A673 (cell line): ENCODE results near the gene KDM5A. TPM values are rescaled to one million over a fixed set of nuclear protein-coding genes. Genes with fewer than 3 reads are reported as not detected.

Experiments
- BruUV-seq: library from RNA; stranded (reverse); fragments of 400-500 nt; replicated peaks from 2 replicates; lab custom pipeline; 2021; lab: Mats Ljungman, UMichigan
- CTCF ChIA-PET: fragments of 300-600 bp; sonication (Branson Sonifier 250); formaldehyde crosslinking; loops from one replicate; lab custom pipeline; 2022; ENCODE audit warnings: antibody characterized with exemption; lab: Charles Lee
- POLR2A ChIA-PET: fragments of 300-600 bp; sonication (Branson Sonifier 250); formaldehyde crosslinking; loops from one replicate; lab custom pipeline; 2022; ENCODE audit warnings: antibody characterized with exemption; ENCODE audit not compliant: low non-redundant PET; lab: Charles Lee
- DNase-seq: peaks from one replicate; pipeline ENCODE4 v3.0.0-alpha.2; 2015; ENCODE audit warnings: low spot score
- H3K27ac ChIP-seq: fragments of 200-600 bp; sonication (generic); 2 replicates; pipeline ENCODE4 v1.5.1; 2016; ENCODE audit warnings: mixed run types, low read depth, mild to moderate bottlenecking, mixed read lengths, antibody characterized with exemption, low read length; ENCODE audit not compliant: poor library complexity, severe bottlenecking
- H3K27me3 ChIP-seq: fragments of 200-600 bp; sonication (generic); replicated peaks from 2 replicates; pipeline ENCODE4 v1.6.1; 2017; ENCODE audit warnings: mixed run types, low read depth, mild to moderate bottlenecking, mixed read lengths, antibody characterized with exemption, low read length; ENCODE audit not compliant: insufficient read depth, poor library complexity
- H3K36me3 ChIP-seq: fragments of 200-600 bp; sonication (generic); 2 replicates; pipeline ENCODE4 v1.6.1; 2016; ENCODE audit warnings: mixed run types, mild to moderate bottlenecking, mixed read lengths, antibody characterized with exemption, low read length; ENCODE audit not compliant: insufficient read depth, poor library complexity, severe bottlenecking
- H3K4me1 ChIP-seq: fragments of 200-600 bp; sonication (generic); 2 replicates; pipeline ENCODE4 v1.6.1; 2017; ENCODE audit warnings: mixed run types, mild to moderate bottlenecking, mixed read lengths, antibody characterized with exemption, low read length; ENCODE audit not compliant: insufficient read depth, poor library complexity, severe bottlenecking
- H3K4me3 ChIP-seq: fragments of 200-600 bp; sonication (generic); 2 replicates; pipeline ENCODE4 v1.5.1; 2016; ENCODE audit warnings: low read depth, mixed run types, mild to moderate bottlenecking, mixed read lengths, low read length; ENCODE audit not compliant: poor library complexity, severe bottlenecking
- H3K9me3 ChIP-seq: fragments of 200-600 bp; sonication (generic); 2 replicates; pipeline ENCODE4 v1.6.1; 2016; ENCODE audit warnings: mixed run types, low read depth, mild to moderate bottlenecking, mixed read lengths, antibody characterized with exemption, low read length; ENCODE audit not compliant: poor library complexity, severe bottlenecking
- EZH2 ChIP-seq: fragments of 200-600 bp; sonication (generic); IDR thresholded peaks from 2 replicates; pipeline ENCODE4 v1.6.1; 2017; ENCODE audit warnings: borderline replicate concordance, low read depth, mild to moderate bottlenecking, mixed read lengths, antibody characterized with exemption, low read length; ENCODE audit not compliant: poor library complexity, severe bottlenecking
- intact Hi-C: fragments of 100-400 bp; cut with micrococcal nuclease; formaldehyde crosslinking; loops from one replicate; pipeline ENCODE4 v1.10.0; 2022; ENCODE audit not compliant: unreplicated experiment
- total RNA-seq: library from RNA; stranded (reverse); gene quantifications from 2 replicates; pipeline ENCODE4 v1.2.3, GENCODE V29; 2021
- TF ChIP-seq, protein P1 (sequence below): fragments of 300-800, 200-600 bp; sonication (generic); conservative IDR thresholded peaks from 2 replicates; pipeline ENCODE4 v1.5.1; 2017; ENCODE audit warnings: low read depth, mild to moderate bottlenecking, antibody characterized with exemption, low read length, moderate library complexity, mixed read lengths

KDM5A gene
- total RNA-seq, 1 experiment from 2014 or later = 68.8 TPM

DNA sequence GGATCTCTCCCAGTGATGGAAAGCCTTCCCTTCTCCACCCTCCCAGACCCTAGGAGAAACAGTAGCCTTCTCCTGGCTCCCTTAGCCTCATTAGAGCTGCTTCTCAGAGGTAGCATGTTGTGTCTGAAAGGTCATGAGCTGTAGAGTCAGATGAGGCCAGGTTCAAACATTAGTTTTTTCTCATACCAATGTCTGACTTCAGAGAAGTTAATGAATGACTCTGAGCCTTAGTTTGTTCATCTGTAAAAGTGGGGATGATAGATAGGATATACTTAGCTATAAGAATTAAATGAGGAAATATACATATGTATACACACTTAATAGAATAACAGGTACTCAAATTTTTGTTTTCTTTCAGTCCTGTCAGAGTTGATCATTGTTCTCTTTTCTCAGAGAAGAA, 127.0 kb downstream of the KDM5A start:
- H3K4me1 ChIP-seq = no peaks in the 10 kb centered on the region
- H3K4me3 ChIP-seq = no peak overlapping the region
- TF ChIP-seq, protein P1, sequence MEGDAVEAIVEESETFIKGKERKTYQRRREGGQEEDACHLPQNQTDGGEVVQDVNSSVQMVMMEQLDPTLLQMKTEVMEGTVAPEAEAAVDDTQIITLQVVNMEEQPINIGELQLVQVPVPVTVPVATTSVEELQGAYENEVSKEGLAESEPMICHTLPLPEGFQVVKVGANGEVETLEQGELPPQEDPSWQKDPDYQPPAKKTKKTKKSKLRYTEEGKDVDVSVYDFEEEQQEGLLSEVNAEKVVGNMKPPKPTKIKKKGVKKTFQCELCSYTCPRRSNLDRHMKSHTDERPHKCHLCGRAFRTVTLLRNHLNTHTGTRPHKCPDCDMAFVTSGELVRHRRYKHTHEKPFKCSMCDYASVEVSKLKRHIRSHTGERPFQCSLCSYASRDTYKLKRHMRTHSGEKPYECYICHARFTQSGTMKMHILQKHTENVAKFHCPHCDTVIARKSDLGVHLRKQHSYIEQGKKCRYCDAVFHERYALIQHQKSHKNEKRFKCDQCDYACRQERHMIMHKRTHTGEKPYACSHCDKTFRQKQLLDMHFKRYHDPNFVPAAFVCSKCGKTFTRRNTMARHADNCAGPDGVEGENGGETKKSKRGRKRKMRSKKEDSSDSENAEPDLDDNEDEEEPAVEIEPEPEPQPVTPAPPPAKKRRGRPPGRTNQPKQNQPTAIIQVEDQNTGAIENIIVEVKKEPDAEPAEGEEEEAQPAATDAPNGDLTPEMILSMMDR = no peak
- TF ChIP-seq EZH2 = no peak
- ChIA-PET POLR2A (no interaction called here), CTCF (no interaction called here)
- no peaks in the 10 kb centered on the region for H3K36me3 ChIP-seq
- no peak overlapping the region for H3K27ac ChIP-seq
- intact Hi-C loops = no loop called here
- H3K27me3 ChIP-seq = peaks cover 10% of the 10 kb centered on the region
- no peak for DNase-seq
- no TSS peak for BruUV-seq
- H3K9me3 ChIP-seq = no peaks in the 10 kb centered on the region

- ChIA-PET CTCF (no interaction called here), POLR2A (no interaction called here)
- H3K27ac ChIP-seq = no peak overlapping the region
- no peaks in the 10 kb centered on the region for H3K36me3 ChIP-seq
- no TSS peak for BruUV-seq
- no peaks in the 10 kb centered on the region for H3K9me3 ChIP-seq
- intact Hi-C loops = no loop called here
- DNase-seq = no peak
- H3K27me3 ChIP-seq = peaks cover 7% of the 10 kb centered on the region
- H3K4me3 ChIP-seq = no peak overlapping the region
- no peak for TF ChIP-seq EZH2
- TF ChIP-seq, protein P1 = no peak
- H3K4me1 ChIP-seq = no peaks in the 10 kb centered on the region
Observed at GRCh38 chr12:257521-258321, 131.4 kb downstream of the KDM5A start.

GRCh38 chr12:256958-257357, 132.2 kb downstream of the KDM5A start:
- Histone ChIP-seq H3K4me3 (no peak overlapping the region), H3K36me3 (no peaks in the 10 kb centered on the region), H3K4me1 (no peaks in the 10 kb centered on the region), H3K27me3 (peaks cover 7% of the 10 kb centered on the region), H3K27ac (no peak overlapping the region), H3K9me3 (no peaks in the 10 kb centered on the region)
- no TSS peak for BruUV-seq
- ChIA-PET POLR2A (no interaction called here), CTCF (no interaction called here)
- intact Hi-C loops = no loop called here
- no peak for DNase-seq
- no peak for TF ChIP-seq EZH2
- TF ChIP-seq, protein P1 = no peak
